Mesendoderm (in vitro differentiated cells): ENCODE data around the gene FRMD7.

ENCODE experiments used
- DNase-seq: peaks from one replicate; pipeline ENCODE4 v3.0.0; 2013
- H2AK5ac ChIP-seq: 2 replicates; pipeline ENCODE4 v1.6.1; 2013; ENCODE audit warnings: low read length, inconsistent platforms
- H2BK120ac ChIP-seq: 2 replicates; pipeline ENCODE4 v1.6.1; 2013; ENCODE audit warnings: low read depth, mild to moderate bottlenecking, low read length, moderate library complexity, mixed read lengths
- H2BK15ac ChIP-seq: replicated peaks from 2 replicates; pipeline ENCODE4 v1.6.1; 2013; ENCODE audit warnings: low read depth, mild to moderate bottlenecking, moderate library complexity
- H2BK5ac ChIP-seq: 2 replicates; pipeline ENCODE4 v1.6.1; 2013; ENCODE audit warnings: low read length, inconsistent platforms
- H3K18ac ChIP-seq: 2 replicates; pipeline ENCODE4 v1.6.1; 2013; ENCODE audit warnings: mild to moderate bottlenecking, low read length, mixed read lengths
- H3K23ac ChIP-seq: one replicate; pipeline ENCODE4 v1.6.1; 2013; ENCODE audit warnings: low read length
- H3K27ac ChIP-seq: 2 replicates; pipeline ENCODE4 v1.5.1; 2013; ENCODE audit warnings: low read depth, mild to moderate bottlenecking, inconsistent platforms, low read length, moderate library complexity
- H3K27me3 ChIP-seq: 2 replicates; pipeline ENCODE4 v1.6.1; 2013; ENCODE audit warnings: low read length, control low read depth, mild to moderate bottlenecking, inconsistent platforms; ENCODE audit not compliant: insufficient read depth, poor library complexity
- H3K36me3 ChIP-seq: 2 replicates; pipeline ENCODE4 v1.6.1; 2013; ENCODE audit warnings: low read length, inconsistent platforms; ENCODE audit not compliant: control insufficient read depth, insufficient read depth
- H3K4ac ChIP-seq: one replicate; pipeline ENCODE4 v1.6.1; 2013; ENCODE audit warnings: low read depth, mild to moderate bottlenecking, low read length, moderate library complexity
- H3K4me1 ChIP-seq: 2 replicates; pipeline ENCODE4 v1.6.1; 2013; ENCODE audit warnings: low read depth, low read length, inconsistent platforms; ENCODE audit not compliant: control insufficient read depth
- H3K4me2 ChIP-seq: 2 replicates; pipeline ENCODE4 v1.6.1; 2013; ENCODE audit warnings: low read length
- H3K4me3 ChIP-seq: 2 replicates; pipeline ENCODE4 v1.5.1; 2013; ENCODE audit warnings: mild to moderate bottlenecking, low read length
- H3K56ac ChIP-seq: one replicate; pipeline ENCODE4 v1.6.1; 2013; ENCODE audit warnings: low read length
- H3K79me1 ChIP-seq: 2 replicates; pipeline ENCODE4 v1.6.1; 2013; ENCODE audit warnings: low read length, inconsistent platforms
- H3K79me2 ChIP-seq: 2 replicates; pipeline ENCODE4 v1.6.1; 2013; ENCODE audit warnings: mild to moderate bottlenecking, low read length; ENCODE audit not compliant: control insufficient read depth, insufficient read depth
- H3K9ac ChIP-seq: 2 replicates; pipeline ENCODE4 v1.6.1; 2013; ENCODE audit warnings: low read length, inconsistent platforms
- H4K5ac ChIP-seq: one replicate; pipeline ENCODE4 v1.6.1; 2013; ENCODE audit warnings: low read length
- H4K8ac ChIP-seq: one replicate; pipeline ENCODE4 v1.6.1; 2013; ENCODE audit warnings: low read depth, mild to moderate bottlenecking, control low read depth, low read length, moderate library complexity
- WGBS: extraction: QIAGEN DNeasy Blood & Tissue Kit; methylation state at CpG from one replicate; pipeline ENCODE4 v1.1.7; 2013; ENCODE audit warnings: low lambda C conversion rate, missing lambda C conversion rate; ENCODE audit not compliant: insufficient coverage; ENCODE audit errors: extremely low coverage; 5-methylcytosine and 5-hydroxymethylcytosine counted together

FRMD7 gene

DNA sequence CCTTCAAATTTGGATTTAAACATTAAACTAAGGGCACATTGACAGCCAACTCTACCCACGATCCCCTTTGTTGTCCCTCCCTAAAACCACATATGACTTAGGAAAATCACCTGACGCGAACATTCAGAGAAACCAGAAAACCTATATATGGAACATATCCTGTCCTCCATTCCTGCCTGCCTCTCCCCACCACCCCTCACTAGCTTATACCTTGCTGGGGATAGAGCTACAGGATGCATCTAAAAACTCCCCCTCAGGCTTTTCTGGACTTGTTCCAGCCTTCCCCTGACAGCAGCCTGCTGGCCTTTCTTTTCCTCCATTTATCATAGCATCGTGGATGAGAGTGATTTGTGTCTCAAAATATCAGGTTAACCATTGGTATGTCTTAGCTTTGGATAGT, 96.0 kb downstream of the FRMD7 start:
- Histone ChIP-seq H4K8ac (no peak overlapping the region), H2BK5ac (no peak overlapping the region), H3K4me1 (peaks cover 4% of the 10 kb centered on the region), H4K5ac (no peak overlapping the region), H3K9ac (no peak overlapping the region), H3K36me3 (no peaks in the 10 kb centered on the region), H3K4ac (no peak overlapping the region), H3K18ac (no peak overlapping the region), H3K79me2 (peaks cover 44% of the 10 kb centered on the region), H2AK5ac (no peak overlapping the region), H3K56ac (no peak overlapping the region), H3K79me1 (no peaks in the 10 kb centered on the region), H3K27me3 (no peaks in the 10 kb centered on the region), H3K4me2 (no peak overlapping the region), H3K23ac (no peak overlapping the region), H3K4me3 (no peak overlapping the region), H2BK15ac (no peak overlapping the region), H3K27ac (no peak overlapping the region), H2BK120ac (no peak overlapping the region)
- DNase-seq, result no peak
- no CpG with 5 or more reads among the region's 4 CpGs for WGBS

DNA sequence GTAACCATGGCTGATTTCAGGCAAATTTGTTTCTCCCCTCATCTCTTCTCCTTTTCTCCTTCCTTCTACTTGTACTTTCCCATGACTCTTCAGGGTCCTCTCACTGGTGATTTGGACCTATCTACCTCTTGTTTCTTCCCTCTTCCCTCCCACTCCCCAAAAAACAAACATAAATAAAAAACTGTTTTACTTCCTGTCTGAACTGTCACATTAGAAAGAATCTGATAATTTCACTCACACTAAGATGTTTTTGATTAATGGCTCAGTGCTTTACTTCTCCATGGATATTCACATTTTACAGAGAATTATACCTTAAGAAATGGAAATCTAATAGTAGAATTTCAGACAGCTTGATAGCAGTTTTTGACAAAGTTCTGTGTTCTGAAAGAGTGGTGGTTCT, 97.6 kb downstream of the FRMD7 start:
- peaks cover 47% of the 10 kb centered on the region for H3K79me2 ChIP-seq
- H3K23ac ChIP-seq, result no peak overlapping the region
- H3K36me3 ChIP-seq, result no peaks in the 10 kb centered on the region
- H3K9ac ChIP-seq, result no peak overlapping the region
- no peak overlapping the region for H4K5ac ChIP-seq
- H2BK120ac ChIP-seq, result no peak overlapping the region
- H3K27me3 ChIP-seq, result no peaks in the 10 kb centered on the region
- no peak overlapping the region for H3K27ac ChIP-seq
- peaks cover 4% of the 10 kb centered on the region for H3K4me1 ChIP-seq
- H3K79me1 ChIP-seq, result no peaks in the 10 kb centered on the region
- no peak overlapping the region for H3K4me2 ChIP-seq
- H3K56ac ChIP-seq, result no peak overlapping the region
- no peak overlapping the region for H2AK5ac ChIP-seq
- no peak overlapping the region for H3K18ac ChIP-seq
- DNase-seq, result no peak
- no peak overlapping the region for H2BK15ac ChIP-seq
- H4K8ac ChIP-seq, result no peak overlapping the region
- no peak overlapping the region for H2BK5ac ChIP-seq
- no peak overlapping the region for H3K4ac ChIP-seq
- no peak overlapping the region for H3K4me3 ChIP-seq
